GM12878 (cell line): ENCODE data around the gene TMEM176A.

ENCODE experiments used
- CBX3 ChIP-seq: fragments of 200-600 bp; sonication (generic); IDR thresholded peaks from 2 replicates; pipeline ENCODE4 v1.6.1; 2016; ENCODE audit warnings: low read depth, borderline replicate concordance
- CTCF ChIP-seq, 3 experiments: IDR thresholded peaks in 2 of 3; conservative IDR thresholded peaks in 1 of 3; 2 replicates each; pipeline ENCODE4 v1.5.1; 2011; ENCODE audit warnings: low read depth in 3 of 3, low read length in 3 of 3, mild to moderate bottlenecking in 3 of 3, control low read depth in 2 of 3, moderate library complexity in 2 of 3, inconsistent platforms in 1 of 3, mixed read lengths in 1 of 3; ENCODE audit not compliant: control insufficient read depth in 2 of 3, insufficient read depth in 1 of 3; ENCODE audit errors: extremely low read depth in 1 of 3
- HDAC2 ChIP-seq: fragments of 200-600 bp; sonication (generic); IDR thresholded peaks from 2 replicates; pipeline ENCODE4 v1.6.1; 2017
- HDAC6 ChIP-seq: fragments of 200-600 bp; sonication (generic); IDR thresholded peaks from one replicate; pipeline ENCODE4 v1.8.0; 2017; ENCODE audit warnings: antibody characterized with exemption; ENCODE audit not compliant: unreplicated experiment
- MTA2 ChIP-seq: fragments of 450-650 bp; IDR thresholded peaks from 2 replicates; pipeline ENCODE4 v1.6.1; 2016; ENCODE audit warnings: low read depth, mild to moderate bottlenecking, moderate library complexity

- TF ChIP-seq CTCF (IDR thresholded peaks at IDR 0.05 in 2 of 3, conservative IDR thresholded peaks at IDR 0.05 in 1 of 3; ENCODE audit: control insufficient read depth in 2 of 3, extremely low read depth in 1 of 3, insufficient read depth in 1 of 3, low read depth in 3 of 3, low read length in 3 of 3) (no peak), HDAC6 (no peak), MTA2 (no peak), HDAC2 (no peak), CBX3 (no peak)
Measured at GRCh38 chr7:150818971-150819370, 18.4 kb downstream of the TMEM176A start.
